Dedifferentiated amniotic fluid mesenchymal stem cell (primary cell): ENCODE data around the gene OSBPL2.
A peak's percentile ranks its signal among the peaks of the same experiment; 100 is the strongest.

Experiments used
- DNase-seq: peaks from one replicate; pipeline ENCODE4 v3.0.0-alpha.2; 2016; ENCODE audit errors: extremely low spot score

The OSBPL2 gene

DNA sequence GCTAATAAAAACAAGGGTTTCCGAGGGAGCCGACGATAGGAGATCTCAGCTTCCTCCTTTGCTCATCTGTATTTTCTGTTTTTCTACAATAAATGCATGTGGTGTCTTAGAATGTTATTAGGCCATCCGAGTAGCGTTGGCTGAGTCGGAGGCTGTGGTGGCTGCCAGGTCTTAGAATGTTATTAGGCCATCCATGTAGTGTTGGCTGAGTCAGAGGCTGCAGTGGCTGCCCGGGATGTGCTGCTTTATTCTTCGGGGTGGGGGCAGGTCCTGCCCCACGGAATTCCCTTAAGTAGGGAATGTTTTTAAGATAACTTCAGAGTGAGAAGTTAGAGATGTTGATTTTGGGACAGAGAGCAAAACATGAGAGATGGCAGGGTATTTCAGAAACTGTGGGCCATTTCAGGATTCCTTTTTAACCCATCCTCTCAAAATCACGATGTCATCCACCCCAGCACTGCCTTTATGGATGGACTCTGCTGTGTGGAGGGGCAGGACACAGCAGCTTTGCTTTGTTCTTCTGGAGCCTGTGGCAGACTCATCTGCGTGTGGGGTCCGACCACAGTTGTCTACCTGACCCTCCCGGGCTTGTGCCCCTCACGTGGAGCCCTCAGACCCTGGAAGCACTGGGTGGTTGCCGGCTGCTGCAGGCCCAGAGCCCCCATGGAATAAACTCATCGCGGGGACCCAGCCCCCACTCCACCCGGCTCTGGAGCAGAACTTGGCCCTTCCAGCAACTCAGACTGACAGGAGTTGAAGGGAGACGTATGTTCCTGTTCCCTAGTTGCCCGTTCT, 20.4 kb downstream of the OSBPL2 start:
- peak; percentile 48 for DNase-seq

DNA sequence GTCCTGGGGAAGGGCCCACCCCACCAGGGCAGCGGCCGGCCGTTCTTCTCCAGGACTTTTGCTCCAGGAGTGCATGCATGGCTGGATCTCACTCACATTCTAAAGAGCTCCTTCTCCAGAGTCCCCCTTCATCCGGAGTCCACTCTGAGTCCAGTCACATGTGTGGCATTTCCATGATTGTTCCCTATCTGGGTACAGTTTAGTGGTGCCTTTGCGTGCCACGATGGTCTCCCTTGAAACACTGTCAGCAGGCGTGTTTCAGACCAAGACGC, 20.9 kb downstream of the OSBPL2 start:
- DNase-seq = no peak

DNA sequence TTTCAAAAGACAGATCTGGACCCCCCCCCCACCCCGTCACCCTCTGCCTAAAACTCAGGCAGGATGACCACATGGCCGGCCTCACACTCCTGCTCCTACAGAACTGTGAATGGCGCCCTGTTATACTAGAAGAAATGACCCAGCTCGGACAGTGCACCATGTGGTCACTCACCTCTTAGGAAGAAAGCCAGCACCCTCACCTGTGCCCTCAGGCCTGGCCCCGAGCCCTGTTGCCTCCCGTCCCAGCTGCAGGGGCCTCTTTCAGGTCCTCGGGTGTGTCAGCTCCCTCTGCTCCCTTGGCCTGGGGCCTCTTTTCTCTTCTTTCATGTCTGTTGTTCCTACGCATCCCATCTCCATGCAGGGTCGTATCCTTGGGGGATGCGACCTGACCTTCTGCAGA, 23.7 kb downstream of the OSBPL2 start:
- no peak for DNase-seq

DNA sequence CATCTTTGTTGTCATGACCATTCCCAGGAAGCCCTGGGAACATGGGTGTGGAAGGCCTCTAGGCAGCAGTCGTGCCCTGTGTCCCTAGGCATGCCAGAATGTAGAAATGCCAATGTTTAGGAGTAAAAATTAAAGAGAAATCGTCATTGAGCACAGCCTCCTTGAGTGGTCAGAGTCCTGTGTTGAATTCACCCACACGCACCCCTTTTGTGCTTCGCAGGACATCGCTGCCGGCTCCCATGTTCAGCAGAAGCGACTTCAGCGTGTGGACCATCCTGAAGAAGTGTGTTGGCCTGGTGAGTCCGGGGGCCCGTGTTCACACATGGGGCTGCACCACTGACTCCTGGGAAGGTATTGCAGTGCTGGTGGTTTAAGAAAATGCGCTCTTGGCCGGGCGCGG, 25.1 kb downstream of the OSBPL2 start:
- DNase-seq = no peak

DNA sequence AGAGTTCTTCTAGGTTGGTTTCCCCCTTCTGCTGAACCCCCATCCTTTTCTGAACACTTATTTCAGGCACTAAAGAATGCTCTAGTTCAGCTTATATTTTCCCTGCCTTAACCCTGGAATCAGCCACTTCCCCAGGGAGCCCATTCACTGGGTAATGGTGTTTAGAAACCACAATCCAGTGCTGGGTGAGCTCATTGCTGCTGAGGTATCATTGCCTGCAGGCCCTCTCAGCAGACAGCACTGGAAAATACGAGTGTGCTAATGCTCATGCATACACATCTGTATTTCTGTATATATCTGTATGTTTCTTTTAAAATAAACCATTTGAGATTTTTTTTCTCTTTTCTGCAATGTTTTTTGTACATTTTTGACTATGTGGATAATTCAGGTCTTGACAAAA, 27.0 kb downstream of the OSBPL2 start:
- DNase-seq = no peak

DNA sequence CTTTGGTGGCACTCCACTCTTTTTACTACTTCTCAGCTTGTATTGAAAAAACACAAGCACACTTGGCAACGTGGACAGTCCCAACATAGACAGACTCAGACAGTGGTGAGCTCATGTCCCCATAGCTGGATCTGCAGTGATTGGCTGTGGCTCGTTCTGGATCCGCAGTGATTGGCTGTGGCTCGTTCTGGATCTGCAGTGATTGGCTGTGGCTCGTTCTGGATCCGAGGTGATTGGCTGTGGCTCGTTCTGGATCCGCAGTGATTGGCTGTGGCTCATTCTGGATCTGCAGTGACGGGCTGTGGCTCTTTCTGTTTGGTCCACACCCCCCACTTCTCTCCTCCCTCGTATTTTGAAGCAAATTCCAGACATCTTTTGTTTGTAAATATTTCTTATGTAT, 28.0 kb downstream of the OSBPL2 start:
- no peak for DNase-seq

DNA sequence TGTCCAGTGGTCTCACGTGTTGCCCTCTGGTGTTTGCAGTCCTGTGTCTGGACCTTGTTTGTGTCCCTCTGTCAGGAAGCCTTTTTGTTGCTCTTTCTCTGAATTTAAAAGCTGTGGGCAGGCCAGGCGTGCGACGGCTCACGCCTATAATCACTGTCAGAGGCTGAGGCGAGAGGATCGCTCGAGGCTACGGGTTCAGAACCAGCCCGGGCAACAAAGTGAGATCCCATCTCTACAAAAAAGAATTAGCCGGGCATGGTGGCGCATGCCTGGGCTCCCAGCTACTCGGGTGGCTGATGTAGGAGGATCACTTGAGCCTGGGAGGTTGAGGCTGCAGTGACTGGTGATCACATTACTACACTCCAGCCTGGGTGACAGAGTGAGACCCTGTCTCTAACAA, 28.5 kb downstream of the OSBPL2 start:
- DNase-seq = no peak

DNA sequence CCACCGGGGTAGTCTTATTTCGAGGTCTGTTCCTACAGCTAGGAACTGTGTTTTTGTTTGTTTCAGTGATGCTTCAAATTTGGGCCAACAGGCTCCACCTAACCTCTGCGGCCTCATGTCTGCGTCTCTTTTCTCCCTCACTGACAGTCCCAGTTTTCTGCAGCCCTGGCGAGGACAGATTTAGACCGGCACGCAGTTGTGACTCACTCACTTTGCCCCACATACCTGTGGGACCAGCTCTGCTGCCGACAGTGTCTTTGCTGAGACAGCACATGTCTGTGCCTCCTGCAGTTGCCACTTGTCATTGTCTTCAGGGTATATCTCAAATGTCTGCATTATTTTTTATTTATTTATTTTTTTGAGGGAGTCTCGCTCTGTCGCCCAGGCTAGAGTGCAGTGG, 29.2 kb downstream of the OSBPL2 start:
- DNase-seq = no peak

DNA sequence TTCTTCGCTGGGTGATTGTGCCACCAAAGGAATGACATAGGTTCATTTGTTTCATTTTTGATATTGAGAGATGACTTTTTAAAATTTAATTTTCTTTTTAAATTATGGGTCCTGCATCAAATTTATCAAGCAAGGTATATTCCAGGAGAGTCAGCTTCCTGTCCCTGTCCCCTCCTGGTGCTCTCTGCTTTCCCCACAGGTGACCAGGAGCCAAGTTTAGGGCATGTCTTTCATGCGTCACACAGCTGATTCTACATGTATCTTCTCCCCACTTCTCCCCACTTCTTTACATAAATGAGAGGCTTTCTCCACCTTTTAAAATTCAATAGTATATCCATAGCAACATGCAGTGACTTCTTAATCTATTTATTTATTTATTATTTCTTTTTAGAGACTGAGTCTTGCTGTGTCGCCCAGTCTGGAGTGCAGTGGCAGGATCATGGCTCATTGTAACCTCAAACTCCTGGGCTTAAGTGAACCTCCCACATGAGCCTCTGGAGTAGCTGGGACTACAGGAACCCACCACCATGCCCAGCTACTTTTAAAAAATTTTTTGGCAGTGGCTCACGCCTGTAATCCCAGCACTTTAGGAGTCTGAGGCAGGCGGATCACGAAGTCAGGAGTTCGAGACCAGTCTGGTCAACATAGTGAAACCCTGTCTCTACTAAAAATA, 30.0 kb downstream of the OSBPL2 start:
- no peak for DNase-seq

DNA sequence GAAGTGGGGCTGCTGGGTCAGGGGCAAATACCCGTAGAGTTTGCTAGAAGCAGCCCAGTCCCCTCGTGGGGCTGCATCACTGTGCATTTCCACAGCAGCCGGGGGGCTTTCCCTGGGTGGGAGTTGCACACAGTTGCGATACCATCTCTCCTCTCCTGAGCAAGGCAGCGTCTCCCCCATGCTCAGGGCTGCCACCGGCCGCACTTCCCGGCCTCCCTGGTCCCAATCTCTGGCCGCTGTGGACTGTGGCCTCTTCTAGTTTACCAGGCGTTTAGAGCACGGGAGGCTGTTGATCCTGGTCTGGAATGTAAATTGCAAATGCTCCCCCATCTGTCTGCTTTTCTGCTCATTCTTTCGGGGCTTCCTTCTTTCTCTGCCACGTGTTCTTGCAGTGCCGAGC, 31.1 kb downstream of the OSBPL2 start:
- no peak for DNase-seq

DNA sequence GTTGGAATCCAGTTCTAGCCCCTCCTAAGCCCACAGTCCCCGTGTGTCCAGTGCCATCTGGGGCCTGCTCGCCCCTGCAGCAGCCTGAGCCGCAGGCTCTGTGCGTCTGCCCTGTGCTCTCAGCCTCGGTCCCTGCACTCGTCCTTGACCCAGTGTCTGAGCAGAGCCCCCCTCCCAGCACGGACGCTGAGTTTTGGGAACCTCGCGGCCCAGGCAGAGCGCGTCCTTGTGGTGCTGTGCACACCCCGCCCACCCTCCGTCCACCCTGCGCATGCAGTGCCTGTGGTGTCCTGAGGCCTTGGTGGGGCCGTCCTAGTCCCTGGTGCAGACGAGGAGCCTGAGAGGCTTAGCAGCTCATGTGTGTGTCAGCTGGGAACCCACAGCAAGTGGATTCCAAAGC, 31.6 kb downstream of the OSBPL2 start:
- no peak for DNase-seq

DNA sequence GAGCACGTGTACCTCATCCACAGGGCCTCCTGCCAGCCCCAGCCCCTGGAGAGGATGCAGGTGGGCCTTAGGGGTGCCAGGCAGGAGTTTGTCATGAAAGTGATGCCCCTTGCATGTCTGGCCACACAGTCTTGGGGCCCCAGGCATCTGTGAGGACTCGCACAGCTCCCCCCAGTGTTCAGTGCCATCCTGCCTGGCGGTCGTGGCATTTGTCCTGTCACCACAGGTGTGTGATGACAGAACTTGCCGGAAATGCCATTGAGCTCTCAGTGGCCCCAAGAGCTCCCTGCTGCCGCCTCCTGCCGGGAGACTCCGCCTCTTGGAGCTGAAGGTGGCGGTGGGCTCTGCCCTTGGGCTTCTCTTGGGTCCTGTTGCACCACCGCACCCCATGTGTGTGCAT, 33.9 kb downstream of the OSBPL2 start:
- no peak for DNase-seq

DNA sequence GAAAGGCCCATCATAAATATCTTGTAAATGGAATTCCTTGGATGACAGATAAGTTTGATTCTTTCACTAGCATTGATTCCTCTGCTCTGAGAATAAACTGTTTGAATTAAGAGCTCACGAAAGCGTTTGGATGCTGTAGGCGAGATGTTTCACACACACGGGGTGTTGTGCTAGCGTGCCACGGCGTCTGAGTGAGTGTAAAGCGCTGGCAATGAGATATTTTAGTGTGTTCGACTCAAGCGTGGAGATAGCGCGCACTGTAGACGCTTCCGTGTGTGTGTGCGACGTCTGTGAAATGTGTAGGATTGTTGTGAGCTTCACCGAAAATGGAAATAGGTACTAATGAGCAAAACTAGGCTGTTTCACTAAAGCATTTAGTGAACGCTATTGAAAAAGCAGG, 35.1 kb downstream of the OSBPL2 start:
- DNase-seq = no peak

DNA sequence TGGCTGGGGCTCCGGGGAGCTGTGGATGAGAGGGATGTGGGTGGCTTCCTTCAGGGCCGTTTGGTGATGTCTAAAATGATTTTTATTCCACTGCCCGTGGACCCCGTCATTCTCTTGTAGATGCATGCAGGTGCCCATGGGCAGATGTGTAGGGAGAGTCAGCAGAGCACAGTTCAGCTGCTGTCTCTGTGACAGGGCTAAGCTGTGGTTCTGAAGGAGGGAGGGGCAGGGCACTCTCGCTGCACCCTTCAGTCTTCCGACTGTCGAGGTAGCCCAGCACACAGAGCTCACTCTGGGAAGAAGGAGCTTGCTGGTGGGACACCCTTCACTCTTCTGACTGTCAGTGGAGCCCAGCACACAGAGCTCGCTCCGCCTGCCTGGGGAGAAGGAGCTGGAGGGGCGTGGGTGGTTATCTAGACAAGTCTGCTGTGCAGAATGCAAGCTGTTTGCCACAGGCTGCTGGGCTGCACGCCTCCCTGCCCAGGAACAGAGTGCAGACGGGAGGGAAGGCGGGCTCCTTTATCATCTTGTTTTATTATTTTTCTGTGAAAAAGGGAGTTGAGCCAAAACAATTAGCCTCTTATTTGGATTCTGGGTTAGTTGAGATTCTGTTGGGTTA, 36.1 kb downstream of the OSBPL2 start:
- DNase-seq = no peak

DNA sequence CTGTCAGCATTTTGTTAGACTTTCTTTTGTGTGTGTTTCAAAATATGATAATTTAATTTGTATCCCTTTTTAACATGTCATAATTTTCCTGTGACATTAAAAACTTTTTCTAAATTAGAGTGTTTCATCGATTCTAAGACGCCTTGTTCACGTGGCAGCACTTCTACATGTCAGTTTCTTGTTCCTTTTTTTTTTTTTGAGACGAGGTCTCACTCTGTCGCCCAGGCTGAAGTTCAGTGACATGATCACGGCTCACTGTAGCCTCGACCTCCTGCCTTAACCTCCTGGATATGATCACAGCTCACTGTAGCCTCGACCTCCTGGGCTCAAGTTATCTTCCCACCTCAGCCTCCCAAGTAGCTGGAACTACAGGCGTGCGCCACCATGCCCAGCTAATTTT, 36.9 kb downstream of the OSBPL2 start:
- no peak for DNase-seq

DNA sequence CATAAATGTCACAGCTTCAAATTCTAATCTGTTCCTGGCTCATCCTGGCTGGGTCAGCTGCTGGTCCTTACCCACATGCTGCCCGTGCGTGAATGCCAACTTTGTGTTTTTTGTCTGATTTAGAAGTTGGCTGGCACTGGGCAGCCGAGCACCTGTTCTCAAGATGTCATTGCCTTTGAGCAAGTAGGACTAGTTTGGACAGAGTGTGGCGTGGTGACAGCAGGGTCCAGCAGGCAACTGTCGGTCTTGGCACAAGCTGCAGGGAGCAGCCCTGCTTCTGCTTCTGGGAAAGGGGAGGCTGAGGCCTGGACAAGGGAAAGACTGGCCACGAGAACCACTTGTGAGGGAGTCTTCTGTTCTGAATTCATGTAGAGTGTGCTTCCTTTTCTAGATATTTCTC, 38.1 kb downstream of the OSBPL2 start:
- DNase-seq = no peak

DNA sequence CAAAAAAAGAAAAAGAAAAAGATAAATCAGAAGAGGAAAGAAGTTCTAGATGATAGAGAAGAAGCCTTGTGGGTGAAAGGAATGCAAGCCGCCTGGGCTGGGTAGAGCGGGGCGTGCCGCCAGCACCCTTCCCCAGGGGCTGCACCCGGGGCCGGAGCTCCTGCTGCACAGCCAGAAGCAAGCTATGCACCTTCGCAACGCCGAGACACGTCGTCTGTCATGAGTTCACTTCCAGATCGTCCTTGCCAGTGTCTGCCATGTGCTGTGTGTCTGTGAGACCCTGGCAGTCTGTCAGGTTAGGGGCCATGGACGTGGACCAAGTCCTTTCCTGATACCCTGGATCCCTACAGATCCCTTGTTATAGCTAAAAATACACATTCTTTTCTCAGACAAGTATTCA, 38.9 kb downstream of the OSBPL2 start:
- DNase-seq = no peak

DNA sequence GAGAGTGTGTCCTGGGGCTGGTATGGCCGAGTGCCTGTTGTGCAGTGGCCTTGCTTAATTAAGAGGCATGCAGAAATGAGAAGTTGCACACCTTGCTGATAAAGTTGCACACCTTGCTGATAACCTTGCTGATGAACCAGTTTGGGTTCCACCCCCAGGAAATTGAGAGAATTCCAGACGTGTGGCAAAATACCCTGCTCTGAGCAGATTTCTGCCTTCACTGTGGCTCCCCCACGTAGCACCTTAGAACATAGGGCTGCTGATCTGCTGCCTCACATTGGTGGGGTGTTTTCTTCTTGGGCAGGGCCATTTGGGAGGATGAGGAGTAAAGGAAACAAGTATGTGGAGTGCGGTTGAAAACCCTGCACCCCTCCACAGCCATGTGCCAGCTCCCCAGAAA, 42.0 kb downstream of the OSBPL2 start:
- no peak for DNase-seq

DNA sequence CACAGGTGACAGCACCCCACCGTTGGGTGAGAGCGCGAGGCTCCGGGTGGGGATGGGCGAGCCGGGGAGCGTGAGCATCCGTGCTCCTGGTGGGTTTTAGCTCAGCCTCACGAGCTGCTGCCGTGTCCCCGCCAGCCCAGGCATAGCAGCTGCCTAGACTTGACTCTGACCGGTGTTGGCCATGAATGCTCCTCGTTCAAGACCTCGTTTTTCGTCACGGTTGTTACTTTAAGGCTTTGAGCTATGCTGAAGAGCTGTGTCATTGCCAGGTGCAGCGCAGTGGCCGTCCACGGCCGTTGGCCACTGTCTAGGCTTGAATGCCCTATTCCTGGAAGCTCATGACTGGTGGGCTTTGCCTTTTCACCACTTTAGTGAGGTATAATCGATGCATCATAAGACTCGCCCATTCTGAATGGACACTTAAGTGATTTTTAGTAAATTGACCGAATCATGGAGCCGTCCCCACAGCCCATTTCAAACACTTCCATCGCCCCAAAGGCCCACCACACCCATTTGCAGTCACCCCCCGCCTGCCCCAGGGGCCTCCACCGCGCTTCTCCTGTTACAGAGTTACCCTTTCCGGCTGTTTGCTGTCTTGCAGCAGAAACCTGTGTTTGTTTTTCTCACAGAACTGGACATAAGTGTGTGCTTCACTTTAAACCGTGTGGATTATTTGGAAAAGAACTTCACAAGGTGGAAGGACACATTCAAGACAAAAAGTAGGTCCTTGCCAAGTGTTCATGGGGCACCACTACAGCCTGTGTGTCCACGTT, 43.0 kb downstream of the OSBPL2 start:
- no peak for DNase-seq

DNA sequence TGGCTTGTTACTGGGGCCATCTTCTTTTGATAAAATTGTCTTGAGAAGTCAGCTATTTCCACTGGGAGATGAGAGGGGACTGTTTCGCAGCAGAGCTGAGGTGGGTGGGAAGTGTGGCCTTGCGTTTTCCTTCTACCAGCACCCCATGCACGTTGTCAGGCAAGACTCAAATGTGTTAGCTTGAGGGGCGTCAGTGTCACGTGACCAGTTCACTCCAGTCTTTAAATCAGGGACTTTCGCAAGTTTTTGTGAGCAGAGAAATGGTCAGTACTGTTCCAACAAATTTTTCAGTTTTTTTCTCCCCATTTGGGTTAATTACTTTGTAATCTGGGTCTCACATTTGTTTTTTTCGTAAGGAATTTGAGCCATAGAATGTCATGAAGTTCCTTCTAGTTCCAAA, 43.8 kb downstream of the OSBPL2 start:
- no peak for DNase-seq

DNA sequence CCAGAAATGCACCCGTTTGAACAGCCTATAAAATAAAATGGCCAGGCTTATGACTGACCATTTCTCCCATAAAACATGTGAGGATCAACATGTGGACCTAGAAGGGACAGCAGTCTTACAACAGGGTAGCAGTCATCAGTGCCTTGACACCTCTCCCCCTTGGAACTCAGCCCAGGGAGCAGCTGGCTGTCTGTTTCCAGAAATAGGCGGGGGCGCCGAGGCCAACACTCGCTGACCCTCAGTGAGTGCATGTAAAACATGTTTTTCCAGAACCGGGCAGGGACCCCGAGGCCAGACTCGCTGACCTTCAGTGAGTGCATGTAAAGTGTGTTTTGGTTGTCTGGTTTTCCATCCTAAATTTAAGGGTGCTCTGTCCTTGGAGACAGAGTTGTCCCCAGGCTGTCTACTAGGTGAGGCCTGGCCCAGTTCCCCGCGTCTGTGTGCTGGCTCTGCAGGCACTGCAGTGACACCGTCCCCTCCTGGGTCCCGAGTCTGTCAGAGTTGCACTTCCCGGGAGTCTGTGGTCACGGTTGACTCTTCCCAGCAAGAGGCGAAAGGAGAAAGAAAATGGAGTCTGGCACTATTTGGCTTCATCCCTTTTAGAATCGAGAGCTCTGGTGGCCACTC, 44.7 kb downstream of the OSBPL2 start:
- DNase-seq = no peak

DNA sequence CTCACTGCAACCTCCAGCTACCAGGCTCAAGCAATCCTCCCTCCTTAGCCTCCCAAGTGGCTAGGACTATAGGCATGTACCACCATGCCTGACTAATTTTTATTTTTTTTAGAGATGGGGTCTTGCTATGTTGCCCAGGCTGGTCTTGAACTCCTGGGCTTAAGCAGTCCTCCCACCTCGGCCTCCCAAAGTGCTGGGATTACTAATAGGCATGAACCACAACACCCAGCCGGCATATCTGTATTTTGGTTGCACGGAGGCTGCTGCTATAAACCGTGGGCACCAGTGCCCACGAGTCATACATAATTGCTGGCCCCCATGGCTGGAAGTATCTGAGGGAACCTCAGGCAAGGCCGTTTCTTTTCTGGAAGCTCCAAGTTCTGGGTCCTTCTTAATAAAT, 46.1 kb downstream of the OSBPL2 start:
- no peak for DNase-seq
